ENCODE results near the gene TPI1. TPM values are rescaled to one million over a fixed set of nuclear protein-coding genes. Genes with fewer than 3 reads are reported as not detected.

The TPI1 gene
- total RNA-seq, 1 donor from 2014 or later = 306 TPM

DNA sequence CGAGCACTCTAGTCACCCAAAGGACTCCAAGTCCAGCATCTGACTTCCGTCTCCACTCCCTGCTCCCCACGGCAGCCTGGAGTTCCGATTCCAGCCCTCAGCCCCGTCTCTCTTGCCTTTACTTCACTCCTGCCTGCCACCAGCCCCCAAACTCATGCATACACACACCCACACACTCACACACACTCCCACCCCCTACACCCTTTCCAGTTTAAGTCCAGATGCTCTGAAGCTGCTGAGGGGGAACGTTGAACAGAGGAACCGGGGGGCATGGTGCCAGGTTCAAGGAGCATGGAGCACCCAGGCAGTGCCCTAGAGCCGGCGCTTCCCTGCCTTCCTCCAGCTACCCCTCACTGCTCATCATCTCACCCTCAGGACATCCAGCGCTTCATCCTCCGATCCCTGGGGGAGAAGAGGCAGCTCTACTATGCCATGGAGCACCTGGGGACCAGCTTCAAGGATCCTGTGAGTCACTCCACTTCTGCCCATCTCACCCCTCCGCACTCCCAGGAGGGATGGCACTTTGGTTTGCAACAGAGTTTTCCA lies 35.8 kb upstream of the TPI1 start:
- ChIA-PET CTCF (interaction anchor here (1.7 kb wide), 1 partner anchor 8 kb away, joined by 5 read pairs; the partner anchor contains the start of gene GNB3), POLR2A (interaction anchor here (2.0 to 3.3 kb wide), 2 partner anchors 20 to 78 kb away, joined by 6 to 11 read pairs; partner anchors contain the start of genes CDCA3, MLF2 and USP5)
- H3K4me1 Mint-ChIP-seq = peaks cover 16% of the 10 kb centered on the region
- H3K27ac Mint-ChIP-seq = no peak overlapping the region
- no peaks in the 10 kb centered on the region for H3K36me3 Mint-ChIP-seq (ENCODE audit: low read depth)
- no peak for DNase-seq
- no peak overlapping the region for H3K4me3 Mint-ChIP-seq
- H3K27me3 Mint-ChIP-seq = peaks cover 36% of the 10 kb centered on the region
- H3K9me3 Mint-ChIP-seq = no peaks in the 10 kb centered on the region
- TF ChIP-seq CTCF (IDR thresholded peaks at IDR 0.05) = no peak
- no peak for ATAC-seq (ENCODE audit: low read depth)
- intact Hi-C loops (cut with micrococcal nuclease) = no loop called here

- no peak for ATAC-seq (ENCODE audit: low read depth)
- Mint-ChIP-seq H3K27ac (no peak overlapping the region), H3K9me3 (no peaks in the 10 kb centered on the region), H3K27me3 (peaks cover 30% of the 10 kb centered on the region), H3K4me3 (no peak overlapping the region), H3K4me1 (peaks cover 16% of the 10 kb centered on the region), H3K36me3 (ENCODE audit: low read depth) (no peaks in the 10 kb centered on the region)
- ChIA-PET CTCF (interaction anchor here (1.7 kb wide), 1 partner anchor 8 kb away, joined by 5 read pairs; the partner anchor contains the start of gene GNB3), POLR2A (interaction anchor here (1.1 to 3.3 kb wide), 4 partner anchors 20 to 197 kb away, joined by 3 to 11 read pairs (median 4); partner anchors contain the start of genes CDCA3, MLF2, TPI1 and USP5)
- no peak for TF ChIP-seq CTCF (IDR thresholded peaks at IDR 0.05)
- intact Hi-C loops (cut with micrococcal nuclease) = no loop called here
- no peak for DNase-seq
Observed at GRCh38 chr12:6832125-6832524, 35.2 kb upstream of the TPI1 start.

GRCh38 chr12:6833189-6833890 lies 34.0 kb upstream of the TPI1 start:
- intact Hi-C loops (cut with micrococcal nuclease) = no loop called here
- no peak for TF ChIP-seq CTCF (IDR thresholded peaks at IDR 0.05)
- Mint-ChIP-seq H3K36me3 (ENCODE audit: low read depth) (no peaks in the 10 kb centered on the region), H3K27ac (no peak overlapping the region), H3K4me3 (no peak overlapping the region), H3K9me3 (no peaks in the 10 kb centered on the region), H3K4me1 (peaks cover 11% of the 10 kb centered on the region), H3K27me3 (peaks cover 25% of the 10 kb centered on the region)
- ATAC-seq (ENCODE audit: low read depth) (no peak), DNase-seq (no peak)
- CTCF ChIA-PET = interaction anchor here (0.6 to 3.8 kb wide), 6 partner anchors 9 to 94 kb away, joined by 4 to 23 read pairs (median 4); partner anchors contain the start of genes MLF2, PTMS and SPSB2
- POLR2A ChIA-PET = interaction anchor here (0.5 to 3.3 kb wide), 5 partner anchors 18 to 198 kb away, joined by 3 to 11 read pairs (median 4); partner anchors contain the start of genes CDCA3, MLF2, TPI1 and USP5

GRCh38 chr12:6834254-6834653 lies 33.1 kb upstream of the TPI1 start:
- Mint-ChIP-seq H3K9me3 (no peaks in the 10 kb centered on the region), H3K4me1 (peaks cover 9% of the 10 kb centered on the region), H3K27ac (no peak overlapping the region), H3K27me3 (peaks cover 21% of the 10 kb centered on the region), H3K36me3 (ENCODE audit: low read depth) (no peaks in the 10 kb centered on the region), H3K4me3 (no peak overlapping the region)
- CTCF ChIA-PET = interaction anchor here (0.7 to 3.8 kb wide), 9 partner anchors 10 to 81 kb away, joined by 3 to 23 read pairs (median 5); partner anchors contain the start of genes CD4, CDCA3, MLF2 and PTMS
- intact Hi-C loops (cut with micrococcal nuclease) = no loop called here
- TF ChIP-seq CTCF (IDR thresholded peaks at IDR 0.05) = no peak
- POLR2A ChIA-PET = interaction anchor here (1.2 to 3.3 kb wide), 2 partner anchors 18 to 81 kb away, joined by 7 to 11 read pairs; partner anchors contain the start of genes CDCA3, MLF2 and USP5
- DNase-seq = no peak
- no peak for ATAC-seq (ENCODE audit: low read depth)

DNA sequence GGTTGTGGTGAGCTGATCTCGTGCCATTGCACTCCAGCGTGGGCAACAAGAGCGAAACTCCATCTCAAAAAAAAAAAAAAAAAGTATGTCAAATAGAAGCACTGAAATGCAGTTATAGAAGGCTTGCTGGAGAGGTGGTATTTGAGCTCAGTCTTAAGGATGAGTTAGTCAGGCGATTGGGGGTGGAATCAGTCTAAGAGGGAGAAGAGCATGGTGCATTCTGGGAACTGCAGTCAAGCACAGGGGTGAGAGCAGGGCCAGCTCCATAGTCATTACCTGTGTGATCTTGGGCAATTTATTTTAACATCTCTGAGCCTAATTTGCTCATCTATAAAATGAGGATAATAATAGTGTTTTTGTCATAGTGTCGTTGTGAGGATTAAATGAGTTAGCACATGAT lies 32.5 kb upstream of the TPI1 start:
- no peaks in the 10 kb centered on the region for H3K36me3 Mint-ChIP-seq (ENCODE audit: low read depth)
- ATAC-seq (ENCODE audit: low read depth) (no peak), DNase-seq (no peak)
- H3K4me1 Mint-ChIP-seq = peaks cover 9% of the 10 kb centered on the region
- ChIA-PET CTCF (interaction anchor here (1.2 to 3.8 kb wide), 5 partner anchors 11 to 81 kb away, joined by 4 to 23 read pairs (median 5); partner anchors contain the start of genes CDCA3, MLF2 and USP5), POLR2A (interaction anchor here (1.2 to 3.3 kb wide), 2 partner anchors 17 to 82 kb away, joined by 7 to 11 read pairs; partner anchors contain the start of genes CDCA3, MLF2 and USP5)
- peaks cover 16% of the 10 kb centered on the region for H3K27me3 Mint-ChIP-seq
- H3K9me3 Mint-ChIP-seq = no peaks in the 10 kb centered on the region
- intact Hi-C loops (cut with micrococcal nuclease) = no loop called here
- no peak for TF ChIP-seq CTCF (IDR thresholded peaks at IDR 0.05)
- no peak overlapping the region for H3K4me3 Mint-ChIP-seq
- no peak overlapping the region for H3K27ac Mint-ChIP-seq
